Measurements from ENCODE around the gene CLCN3. TPM values are rescaled to one million over a fixed set of nuclear protein-coding genes. Genes with fewer than 3 reads are reported as not detected.
"Not testable (repeated sequence)": the region's sequence is repeated elsewhere in the genome, so short reads cannot be mapped to it uniquely, and the experiment has no call there.

The CLCN3 gene
- total RNA-seq, 1 donor from 2014 or later: 13.8 TPM

DNA sequence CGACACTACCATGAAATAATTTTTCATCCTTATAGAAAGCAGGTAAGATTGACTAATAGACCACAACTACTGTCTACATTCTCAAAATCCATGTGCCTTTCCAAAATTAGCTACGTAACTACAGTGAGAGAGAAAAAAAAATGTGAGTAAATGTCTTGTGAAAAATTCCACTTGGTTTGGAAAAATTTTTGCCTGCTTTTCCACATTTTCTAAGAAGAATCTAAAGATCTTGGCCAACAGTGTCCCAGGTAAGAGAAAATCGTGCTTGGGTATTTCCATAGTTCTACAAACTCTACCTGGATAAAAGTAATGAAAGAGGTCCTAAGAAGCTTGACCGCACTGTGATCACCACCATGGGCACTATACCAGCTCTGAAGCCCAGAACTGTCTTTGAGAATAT, 1.4 kb upstream of the CLCN3 start:
- Histone ChIP-seq H3K27ac (peak overlapping the region; percentile 90 to 92), H3K9me3 (no peaks in the 10 kb centered on the region), H3K4me1 (peaks cover 0 to 5% of the 10 kb centered on the region in 2 donors), H3K4me3 (peak overlapping the region; percentile 65 to 88), H3K36me3 (no peaks in the 10 kb centered on the region), H3K27me3 (no peaks in the 10 kb centered on the region)
- intact Hi-C loops (cut with DNase I): no loop called here
- TF ChIP-seq, protein P1, sequence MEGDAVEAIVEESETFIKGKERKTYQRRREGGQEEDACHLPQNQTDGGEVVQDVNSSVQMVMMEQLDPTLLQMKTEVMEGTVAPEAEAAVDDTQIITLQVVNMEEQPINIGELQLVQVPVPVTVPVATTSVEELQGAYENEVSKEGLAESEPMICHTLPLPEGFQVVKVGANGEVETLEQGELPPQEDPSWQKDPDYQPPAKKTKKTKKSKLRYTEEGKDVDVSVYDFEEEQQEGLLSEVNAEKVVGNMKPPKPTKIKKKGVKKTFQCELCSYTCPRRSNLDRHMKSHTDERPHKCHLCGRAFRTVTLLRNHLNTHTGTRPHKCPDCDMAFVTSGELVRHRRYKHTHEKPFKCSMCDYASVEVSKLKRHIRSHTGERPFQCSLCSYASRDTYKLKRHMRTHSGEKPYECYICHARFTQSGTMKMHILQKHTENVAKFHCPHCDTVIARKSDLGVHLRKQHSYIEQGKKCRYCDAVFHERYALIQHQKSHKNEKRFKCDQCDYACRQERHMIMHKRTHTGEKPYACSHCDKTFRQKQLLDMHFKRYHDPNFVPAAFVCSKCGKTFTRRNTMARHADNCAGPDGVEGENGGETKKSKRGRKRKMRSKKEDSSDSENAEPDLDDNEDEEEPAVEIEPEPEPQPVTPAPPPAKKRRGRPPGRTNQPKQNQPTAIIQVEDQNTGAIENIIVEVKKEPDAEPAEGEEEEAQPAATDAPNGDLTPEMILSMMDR (IDR thresholded peaks at IDR 0.05): no peak
- no peak for DNase-seq (ENCODE audit: low spot score in 2 of 2)

DNA sequence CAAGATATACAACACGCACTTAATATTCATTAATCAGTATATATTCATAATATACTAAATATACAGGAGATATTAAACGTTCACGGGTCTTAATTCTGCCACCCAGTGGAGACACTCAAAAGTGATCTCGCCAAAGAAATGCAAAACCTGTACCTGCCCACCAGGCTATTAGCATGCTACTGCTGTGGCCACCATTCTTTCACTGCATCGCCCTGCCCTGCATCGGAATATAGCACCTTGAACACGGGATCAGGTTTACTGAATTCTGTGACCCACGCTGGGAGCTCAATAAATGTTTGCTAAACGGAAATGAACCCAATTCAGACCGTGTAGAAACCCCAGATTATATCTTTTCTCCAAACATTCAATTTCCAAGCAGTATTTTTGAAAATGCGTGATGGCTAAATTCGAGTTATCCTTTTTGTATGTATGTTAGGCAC, 840 bp upstream of the CLCN3 start:
- intact Hi-C loops (cut with DNase I): no loop called here
- Histone ChIP-seq H3K27me3 (no peaks in the 10 kb centered on the region), H3K4me1 (peaks cover 0 to 5% of the 10 kb centered on the region in 2 donors), H3K27ac (peak overlapping the region; percentile 90 to 92), H3K9me3 (no peaks in the 10 kb centered on the region), H3K4me3 (peak overlapping the region; percentile 65 to 88), H3K36me3 (no peaks in the 10 kb centered on the region)
- TF ChIP-seq, protein P1 (IDR thresholded peaks at IDR 0.05): peak; percentile 23 to 57 (median 33)
- DNase-seq (ENCODE audit: low spot score in 2 of 2): peak in 1 of 2 donors; percentile 69

DNA sequence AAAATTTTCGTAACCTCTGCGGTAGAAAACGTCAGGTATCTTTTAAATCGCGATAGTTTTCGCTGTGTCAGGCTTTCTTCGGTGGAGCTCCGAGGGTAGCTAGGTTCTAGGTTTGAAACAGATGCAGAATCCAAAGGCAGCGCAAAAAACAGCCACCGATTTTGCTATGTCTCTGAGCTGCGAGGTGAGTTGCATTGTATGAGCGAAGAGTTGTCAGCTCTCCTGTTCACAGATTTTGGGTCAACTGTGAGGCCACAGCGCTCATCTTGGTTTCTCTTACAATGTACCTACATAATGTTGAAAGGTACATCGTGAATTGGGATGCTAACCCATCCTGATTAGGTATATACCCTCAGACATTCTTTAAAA, 486 bp downstream of the CLCN3 start:
- Histone ChIP-seq H3K9me3 (no peaks in the 10 kb centered on the region), H3K4me1 (peaks cover 0 to 5% of the 10 kb centered on the region in 2 donors), H3K27me3 (no peaks in the 10 kb centered on the region), H3K27ac (peak overlapping the region; percentile 90 to 92), H3K4me3 (peak overlapping the region; percentile 65 to 88), H3K36me3 (no peaks in the 10 kb centered on the region)
- intact Hi-C loops (cut with DNase I): loop anchor here (1.0 to 5.0 kb wide), 3 partner anchors 9 to 86 kb away; partner anchors contain the start of gene NEK1
- DNase-seq (ENCODE audit: low spot score in 2 of 2): no peak
- TF ChIP-seq, protein P1 (IDR thresholded peaks at IDR 0.05): no peak

DNA sequence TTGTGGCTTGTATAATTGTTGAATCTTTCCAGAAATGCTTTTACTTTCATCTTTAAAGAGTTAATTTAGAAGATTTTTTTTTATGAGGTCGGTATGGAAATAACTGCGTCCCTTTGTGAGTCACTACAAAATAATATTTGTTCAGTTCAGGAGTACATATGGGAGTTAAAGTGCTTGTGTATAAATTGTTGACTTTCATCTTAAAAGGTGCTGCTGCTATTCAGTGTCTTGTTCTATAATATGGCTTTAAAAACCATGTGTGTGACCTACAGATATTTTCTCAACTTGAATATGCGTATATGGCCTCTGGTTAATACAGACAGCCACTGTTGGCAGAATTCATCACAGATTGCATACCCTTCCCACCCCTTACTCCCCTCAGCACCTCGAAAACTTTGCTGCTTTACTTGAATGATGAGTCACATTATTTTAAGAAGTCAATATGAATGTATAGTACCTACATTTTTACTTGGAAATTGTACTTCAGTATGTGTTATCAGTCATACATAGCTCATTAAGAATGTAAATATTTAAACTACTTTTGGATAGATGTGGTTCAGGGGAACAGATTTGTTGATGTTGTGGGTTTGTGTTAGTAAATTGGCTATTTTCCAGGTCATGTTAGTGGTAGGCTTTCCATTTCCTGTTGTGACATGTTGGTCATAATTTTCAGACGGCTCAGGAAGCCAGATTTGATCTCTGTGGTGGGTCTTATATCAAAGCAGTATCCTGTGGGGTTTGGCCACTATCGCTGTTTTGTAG, 1.5 kb downstream of the CLCN3 start:
- Histone ChIP-seq H3K4me3 (peak overlapping the region; percentile 65 to 88), H3K27me3 (no peaks in the 10 kb centered on the region), H3K9me3 (no peaks in the 10 kb centered on the region), H3K27ac (no peak overlapping the region), H3K4me1 (peaks cover 0 to 5% of the 10 kb centered on the region in 2 donors), H3K36me3 (no peaks in the 10 kb centered on the region)
- DNase-seq (ENCODE audit: low spot score in 2 of 2): no peak
- TF ChIP-seq, protein P1 (IDR thresholded peaks at IDR 0.05): no peak
- intact Hi-C loops (cut with DNase I): loop anchor here (2.0 to 5.0 kb wide), 2 partner anchors 39 to 85 kb away; no protein-coding TSS in a partner anchor

DNA sequence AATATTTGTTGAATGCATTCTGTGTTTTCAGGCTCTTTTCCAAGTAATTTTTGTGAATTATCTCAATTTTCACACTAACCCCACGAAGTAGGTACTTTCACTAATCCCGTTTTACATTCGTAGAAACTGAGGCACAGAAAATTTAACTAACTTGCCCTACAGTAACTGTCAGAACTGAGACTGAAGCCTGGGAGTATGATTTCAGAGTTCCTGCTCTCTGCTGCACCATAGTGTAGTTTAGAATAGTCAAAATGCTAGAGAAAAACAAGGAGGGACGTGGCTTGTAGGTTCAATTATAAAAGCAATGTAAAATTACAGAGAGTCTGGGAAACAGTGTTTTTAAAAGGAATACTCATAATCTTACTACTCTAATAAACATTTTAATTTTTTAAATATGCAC, 2.2 kb downstream of the CLCN3 start:
- no peak overlapping the region for H3K27ac ChIP-seq
- intact Hi-C loops (cut with DNase I): loop anchor here (5.0 kb wide), 1 partner anchor 85 kb away; no protein-coding TSS in a partner anchor

DNA sequence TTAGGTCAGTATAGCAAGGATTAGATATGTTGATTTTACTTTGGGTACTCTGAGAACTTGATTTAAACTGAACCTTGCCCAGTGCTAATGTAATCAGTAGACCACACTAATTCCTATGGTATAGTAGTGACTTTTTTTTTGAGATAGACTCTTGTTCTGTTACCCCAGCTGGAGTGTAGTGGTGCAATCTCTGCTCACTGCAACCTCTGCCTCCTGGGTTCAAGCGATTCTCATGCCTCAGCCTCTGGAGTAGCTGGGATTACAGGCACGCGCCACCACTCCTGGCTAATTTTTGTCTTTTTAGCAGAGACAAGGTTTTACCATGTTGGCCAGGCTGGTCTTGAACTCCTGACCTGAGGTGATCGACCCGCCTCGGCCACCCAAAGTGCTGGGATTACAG, 3.6 kb downstream of the CLCN3 start:
- DNase-seq (ENCODE audit: low spot score in 2 of 2); H3K27me3 ChIP-seq; H3K27ac ChIP-seq; H3K36me3 ChIP-seq; H3K4me3 ChIP-seq; H3K9me3 ChIP-seq; H3K4me1 ChIP-seq: not testable (repeated sequence)
- intact Hi-C loops (cut with DNase I): loop anchor here (5.0 kb wide), 1 partner anchor 83 kb away; no protein-coding TSS in a partner anchor

More for the DNA sequence above, 2.2 kb downstream of the CLCN3 start:
- Histone ChIP-seq H3K36me3 (no peaks in the 10 kb centered on the region), H3K4me1 (peaks cover 0 to 5% of the 10 kb centered on the region in 2 donors), H3K4me3 (peak overlapping the region; percentile 65 to 88), H3K27me3 (no peaks in the 10 kb centered on the region), H3K9me3 (no peaks in the 10 kb centered on the region)
- no peak for DNase-seq (ENCODE audit: low spot score in 2 of 2)
- TF ChIP-seq, protein P1 (IDR thresholded peaks at IDR 0.05): no peak

Data from ascending aorta (tissue), 2 donors.